ENCODE measurements around the gene ADGRL2.

DNA sequence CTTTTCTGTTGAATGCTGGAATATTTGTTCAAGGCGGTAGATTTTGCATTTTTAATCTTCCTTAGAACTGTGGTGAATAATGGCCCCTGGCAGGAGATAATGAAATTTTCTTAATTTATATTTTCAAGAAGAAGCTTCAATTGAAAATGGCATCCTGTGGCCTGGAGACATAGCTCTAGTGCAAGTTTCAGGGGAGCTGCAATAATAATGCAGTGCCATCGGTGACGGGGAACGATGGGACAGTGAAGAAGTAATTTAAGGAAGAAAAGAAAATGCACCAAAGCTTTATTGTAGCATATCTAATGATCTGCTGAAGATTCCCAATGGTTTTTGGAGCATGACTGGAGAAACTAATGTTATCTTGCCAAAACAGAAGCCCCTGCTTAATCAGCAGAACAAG, 128.4 kb downstream of the ADGRL2 start:
- TF ChIP-seq, protein P1, sequence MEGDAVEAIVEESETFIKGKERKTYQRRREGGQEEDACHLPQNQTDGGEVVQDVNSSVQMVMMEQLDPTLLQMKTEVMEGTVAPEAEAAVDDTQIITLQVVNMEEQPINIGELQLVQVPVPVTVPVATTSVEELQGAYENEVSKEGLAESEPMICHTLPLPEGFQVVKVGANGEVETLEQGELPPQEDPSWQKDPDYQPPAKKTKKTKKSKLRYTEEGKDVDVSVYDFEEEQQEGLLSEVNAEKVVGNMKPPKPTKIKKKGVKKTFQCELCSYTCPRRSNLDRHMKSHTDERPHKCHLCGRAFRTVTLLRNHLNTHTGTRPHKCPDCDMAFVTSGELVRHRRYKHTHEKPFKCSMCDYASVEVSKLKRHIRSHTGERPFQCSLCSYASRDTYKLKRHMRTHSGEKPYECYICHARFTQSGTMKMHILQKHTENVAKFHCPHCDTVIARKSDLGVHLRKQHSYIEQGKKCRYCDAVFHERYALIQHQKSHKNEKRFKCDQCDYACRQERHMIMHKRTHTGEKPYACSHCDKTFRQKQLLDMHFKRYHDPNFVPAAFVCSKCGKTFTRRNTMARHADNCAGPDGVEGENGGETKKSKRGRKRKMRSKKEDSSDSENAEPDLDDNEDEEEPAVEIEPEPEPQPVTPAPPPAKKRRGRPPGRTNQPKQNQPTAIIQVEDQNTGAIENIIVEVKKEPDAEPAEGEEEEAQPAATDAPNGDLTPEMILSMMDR (conservative IDR thresholded peaks at IDR 0.05): no peak
- no peak for TF ChIP-seq EZH2 (IDR thresholded peaks at IDR 0.05; ENCODE audit: low read depth)
